Measurements from ENCODE around the gene FAM219A. TPM values are rescaled to one million over a fixed set of nuclear protein-coding genes. Genes with fewer than 3 reads are reported as not detected.

The FAM219A gene
- total RNA-seq, 4 donors from 2014 or later: 2.3 to 33.0 (median 14.9) TPM

- Histone ChIP-seq H3K4me1 (peaks cover 0 to 4% of the 10 kb centered on the region in 2 donors), H3K36me3 (no peaks in the 10 kb centered on the region), H3K9me3 (no peaks in the 10 kb centered on the region), H3K27ac (no peak overlapping the region), H3K4me3 (no peak overlapping the region), H3K27me3 (no peaks in the 10 kb centered on the region)
- TF ChIP-seq POLR2A (IDR thresholded peaks at IDR 0.05) (no peak), CTCF (IDR thresholded peaks at IDR 0.05) (no peak)
- DNase-seq: no peak
- intact Hi-C loops (cut with DNase I; ENCODE audit: low total_unique reads): no loop called here
Observed at GRCh38 chr9:34378376-34379060, 79.9 kb downstream of the FAM219A start.

- intact Hi-C loops (cut with DNase I; ENCODE audit: low total_unique reads): no loop called here
- H3K27me3 ChIP-seq: no peaks in the 10 kb centered on the region
- no peaks in the 10 kb centered on the region for H3K9me3 ChIP-seq
- TF ChIP-seq POLR2A (IDR thresholded peaks at IDR 0.05): no peak
- no peak for TF ChIP-seq CTCF (IDR thresholded peaks at IDR 0.05)
- peaks cover 0 to 4% of the 10 kb centered on the region in 2 donors for H3K4me1 ChIP-seq
- no peaks in the 10 kb centered on the region for H3K36me3 ChIP-seq
- H3K4me3 ChIP-seq: peak overlapping the region; percentile 53 to 64
- peak overlapping the region; percentile 64 to 66 for H3K27ac ChIP-seq
- peak in 1 of 2 donors; percentile 43 for DNase-seq
Observed at GRCh38 chr9:34377404-34377746, 81.0 kb downstream of the FAM219A start.

DNA sequence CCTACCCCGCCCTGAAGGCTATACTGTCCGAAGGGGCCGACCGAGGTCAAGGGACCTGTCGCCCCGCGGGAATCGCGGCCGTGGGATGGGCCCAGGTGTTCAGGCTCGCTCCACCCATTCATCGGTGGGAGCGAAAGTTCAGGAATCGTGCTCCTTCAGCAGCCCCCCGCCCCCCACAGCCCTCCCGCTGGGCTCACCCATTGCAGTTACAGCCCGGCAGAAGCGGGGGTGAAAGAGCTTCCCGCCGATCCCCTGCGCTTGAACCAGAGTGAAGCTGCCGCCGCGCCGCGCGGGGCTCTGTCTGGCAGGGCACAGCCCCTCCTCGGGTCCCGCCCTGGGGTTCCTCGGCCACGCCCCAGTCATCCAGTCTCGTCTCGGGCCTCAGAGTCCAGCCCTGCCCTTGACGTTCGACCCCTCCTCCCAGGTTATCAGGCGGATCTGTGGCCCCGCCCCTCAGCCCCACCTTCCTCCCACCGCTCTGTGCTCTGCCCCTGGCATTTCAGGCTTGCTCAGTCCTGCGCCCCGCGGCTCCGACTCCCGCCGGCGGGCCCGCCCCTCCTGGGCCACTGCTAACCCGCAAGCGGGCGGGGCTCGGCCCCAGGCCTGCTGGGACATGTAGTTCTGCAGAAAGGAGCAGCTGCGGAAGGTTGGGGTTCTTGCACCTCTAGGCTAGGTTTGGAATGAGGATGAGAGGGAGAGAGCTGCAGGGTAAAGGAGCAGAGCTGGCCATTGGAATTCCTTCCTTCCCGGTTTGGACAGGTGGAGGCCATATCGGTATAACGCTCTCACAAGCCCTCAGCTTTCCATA is 81.6 kb downstream of the FAM219A start, which contains the start of gene MYORG:
Gene MYORG (minus strand): TSS at position 303 of the 808 bp plus-strand sequence. CDS start 3,955 bp downstream, outside the sequence.
- peaks cover 0 to 4% of the 10 kb centered on the region in 2 donors for H3K4me1 ChIP-seq
- intact Hi-C loops (cut with DNase I; ENCODE audit: low total_unique reads): no loop called here
- no peaks in the 10 kb centered on the region for H3K27me3 ChIP-seq
- H3K4me3 ChIP-seq: peak within 1 kb of the TSS; percentile 53 to 64
- H3K27ac ChIP-seq: peak within 1 kb of the TSS; percentile 64 to 66
- TF ChIP-seq POLR2A (IDR thresholded peaks at IDR 0.05) (peak; percentile 46 to 51), CTCF (IDR thresholded peaks at IDR 0.05) (no peak)
- H3K9me3 ChIP-seq: no peaks in the 10 kb centered on the region
- no peaks in the 10 kb centered on the region for H3K36me3 ChIP-seq
- DNase-seq: peak; percentile 90 to 91

DNA sequence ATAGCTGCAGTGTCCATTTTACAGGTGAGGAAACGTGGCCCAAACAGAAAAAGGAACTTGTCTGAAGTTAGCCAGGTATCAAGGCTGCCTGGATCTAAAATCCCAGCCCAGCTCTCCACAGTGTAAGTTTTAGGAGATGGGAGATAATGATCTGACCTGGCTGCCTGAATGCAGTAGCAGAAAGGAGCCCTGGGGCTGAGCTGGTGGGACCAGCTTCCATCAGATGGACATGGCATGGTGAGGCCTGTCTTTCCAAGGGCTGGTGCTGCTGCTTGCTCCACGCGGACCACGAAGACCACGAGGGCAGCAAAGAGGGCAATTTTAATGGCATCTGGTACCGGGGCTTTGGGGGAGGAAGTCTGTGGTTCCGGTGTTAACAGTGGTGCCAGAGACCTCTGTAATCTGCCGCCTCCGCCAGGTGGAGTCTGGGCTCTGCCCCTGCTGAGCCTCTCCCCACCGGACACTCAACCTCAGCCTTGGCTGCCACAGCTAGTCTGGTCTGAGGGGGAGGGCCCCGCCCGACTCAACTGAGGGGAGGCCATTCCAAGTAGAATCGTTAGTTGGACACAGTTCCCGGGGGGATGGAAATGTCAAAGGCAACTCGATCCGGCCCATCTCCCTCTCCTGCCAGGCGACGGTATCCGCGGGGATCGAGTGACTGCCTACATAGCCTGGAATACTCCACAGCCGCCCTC is 82.3 kb downstream of the FAM219A start:
- H3K9me3 ChIP-seq: no peaks in the 10 kb centered on the region
- DNase-seq: peak; percentile 50 to 57
- no peaks in the 10 kb centered on the region for H3K36me3 ChIP-seq
- TF ChIP-seq CTCF (IDR thresholded peaks at IDR 0.05) (peak in 1 of 4 experiments; percentile 15), POLR2A (IDR thresholded peaks at IDR 0.05) (no peak)
- H3K27ac ChIP-seq: peak overlapping the region; percentile 64 to 66
- H3K27me3 ChIP-seq: no peaks in the 10 kb centered on the region
- H3K4me3 ChIP-seq: peak overlapping the region; percentile 53 to 64
- intact Hi-C loops (cut with DNase I; ENCODE audit: low total_unique reads): no loop called here
- H3K4me1 ChIP-seq: peaks cover 0 to 4% of the 10 kb centered on the region in 2 donors

All from uterus (tissue), 4 donors.